ENCODE measurements around the gene ABLIM1. TPM values are rescaled to one million over a fixed set of nuclear protein-coding genes. Genes with fewer than 3 reads are reported as not detected.

ABLIM1 gene
- total RNA-seq, 4 donors from 2014 or later, result 122 to 257 (median 138) TPM

GRCh38 chr10:114547514-114547913, 110.6 kb downstream of the ABLIM1 start:
- DNase-seq (ENCODE audit: low spot score) (no peak), ATAC-seq (ENCODE audit: low FRiP score) (no peak)
- no peak for TF ChIP-seq CTCF (IDR thresholded peaks at IDR 0.05)

GRCh38 chr10:114547056-114547455, 111.0 kb downstream of the ABLIM1 start:
- ATAC-seq (ENCODE audit: low FRiP score), result no peak
- no peak for TF ChIP-seq CTCF (IDR thresholded peaks at IDR 0.05)
- no peak for DNase-seq (ENCODE audit: low spot score)

GRCh38 chr10:114545819-114546218, 112.3 kb downstream of the ABLIM1 start:
- TF ChIP-seq CTCF (IDR thresholded peaks at IDR 0.05), result no peak
- DNase-seq (ENCODE audit: low spot score), result no peak
- ATAC-seq (ENCODE audit: low FRiP score), result no peak

GRCh38 chr10:114545071-114545470, 113.0 kb downstream of the ABLIM1 start:
- TF ChIP-seq CTCF (IDR thresholded peaks at IDR 0.05), result no peak
- DNase-seq (ENCODE audit: low spot score), result no peak
- ATAC-seq (ENCODE audit: low FRiP score), result no peak

GRCh38 chr10:114544045-114544659, 113.9 kb downstream of the ABLIM1 start:
- DNase-seq (ENCODE audit: low spot score), result no peak
- no peak for TF ChIP-seq CTCF (IDR thresholded peaks at IDR 0.05)
- no peak for ATAC-seq (ENCODE audit: low FRiP score)

GRCh38 chr10:114543456-114543855, 114.6 kb downstream of the ABLIM1 start:
- no peak for TF ChIP-seq CTCF (IDR thresholded peaks at IDR 0.05)
- ATAC-seq (ENCODE audit: low FRiP score), result no peak

GRCh38 chr10:114542373-114542772, 115.7 kb downstream of the ABLIM1 start:
- DNase-seq (ENCODE audit: low spot score) (no peak), ATAC-seq (ENCODE audit: low FRiP score) (no peak)
- no peak for TF ChIP-seq CTCF (IDR thresholded peaks at IDR 0.05)

More at GRCh38 chr10:114543456-114543855, 114.6 kb downstream of the ABLIM1 start:
- no peak for DNase-seq (ENCODE audit: low spot score)

Data from omental fat pad (tissue), 4 donors.